K562 (cell line): ENCODE results near the gene TMSB4X. TPM values are rescaled to one million over a fixed set of nuclear protein-coding genes. Genes with fewer than 3 reads are reported as not detected.

Experiments used
- ATAC-seq: fragments of 200-7000 bp; cut with Tn5 transposase; 3 replicates; pipeline ENCODE4 v1.9.1; 2020; ENCODE audit warnings: moderate library complexity
- BruUV-seq: library from RNA; stranded (reverse); fragments of 400-500 nt; replicated peaks from 2 replicates; lab custom pipeline; 2021; lab: Mats Ljungman, UMichigan
- CTCF ChIA-PET: fragments of 300-600 bp; formaldehyde crosslinking; extraction: SDS; loops from one replicate; lab custom pipeline; 2021; ENCODE audit warnings: low intra/inter-chr PET ratio; lab: Yijun Ruan, JAX
- POLR2A ChIA-PET: fragments of 300-600, 350-650 bp; sonication (Branson Sonifier 250); formaldehyde crosslinking; extraction: SDS; loops from one replicate; lab custom pipeline; 2021; ENCODE audit warnings: antibody characterized with exemption, inconsistent platforms; lab: Yijun Ruan, JAX
- DNase-seq, 4 experiments: peaks; one replicate each; pipeline versions ENCODE4 v3.0.0 to v3.0.0-alpha.2; 2011 to 2018; ENCODE audit warnings: low spot score in 3 of 4, mixed read lengths in 3 of 4; ENCODE audit errors: extremely low read depth in 1 of 4
- FAIRE-seq: peaks from 2 replicates; lab custom pipeline; 2011; peaks lifted over from hg19 to GRCh38; lab: Jason Lieb, UNC
- H2AFZ ChIP-seq: 2 replicates; pipeline ENCODE4 v1.6.0; 2011; ENCODE audit warnings: low read depth, low read length, control low read depth, inconsistent platforms
- H3K27ac ChIP-seq: fragments of 200-600 bp; 3 replicates; pipeline ENCODE4 v1.8.0; 2011; ENCODE audit warnings: low read depth, mild to moderate bottlenecking, control low read depth, inconsistent platforms, low read length, moderate library complexity, mixed read lengths; ENCODE audit errors: extremely low read depth
- H3K27me3 ChIP-seq, 2 experiments: fragments of 300-600 bp in 1 of 2; 2 replicates in 1 of 2; 3 replicates in 1 of 2; pipeline versions ENCODE4 v1.6.0 to v1.8.0; 2011; ENCODE audit warnings: inconsistent platforms in 2 of 2, low read length in 2 of 2, mild to moderate bottlenecking in 1 of 2, mixed read lengths in 1 of 2, moderate library complexity in 1 of 2; ENCODE audit not compliant: control insufficient read depth in 2 of 2, insufficient read depth in 2 of 2
- H3K36me3 ChIP-seq: fragments of 300-600 bp; 3 replicates; pipeline ENCODE4 v1.8.0; 2011; ENCODE audit warnings: mild to moderate bottlenecking, low read length, inconsistent platforms; ENCODE audit not compliant: control insufficient read depth, insufficient read depth
- H3K4me1 ChIP-seq, 2 experiments: fragments of 200-600 bp in 1 of 2; replicated peaks in 1 of 2; 2 replicates in 1 of 2; 3 replicates in 1 of 2; pipeline versions ENCODE4 v1.5.1 to v1.8.0; 2011; ENCODE audit warnings: inconsistent platforms in 2 of 2, low read length in 2 of 2, mild to moderate bottlenecking in 1 of 2, mixed read lengths in 1 of 2, moderate library complexity in 1 of 2; ENCODE audit not compliant: control insufficient read depth in 2 of 2, insufficient read depth in 2 of 2
- H3K4me2 ChIP-seq: 2 replicates; pipeline ENCODE4 v1.6.1; 2011; ENCODE audit warnings: low read length, control low read depth, inconsistent platforms, mixed read lengths; ENCODE audit not compliant: insufficient read depth
- H3K4me3 ChIP-seq: fragments of 200-600 bp; sonication (generic), shearing (Covaris generic); 2 replicates; pipeline ENCODE4 v1.5.1; 2016; ENCODE audit warnings: control low read depth, inconsistent platforms
- H3K79me2 ChIP-seq: fragments of 200-600 bp; 3 replicates; pipeline ENCODE4 v1.8.0; 2011; ENCODE audit warnings: low read length, inconsistent platforms; ENCODE audit not compliant: control insufficient read depth, insufficient read depth
- H3K9ac ChIP-seq, 2 experiments: 2 replicates each; pipeline versions ENCODE4 v1.6.0 to v1.6.1; 2011; ENCODE audit warnings: low read depth in 2 of 2, low read length in 2 of 2, control low read depth in 1 of 2, inconsistent platforms in 1 of 2, mild to moderate bottlenecking in 1 of 2, mixed read lengths in 1 of 2; ENCODE audit not compliant: insufficient read depth in 1 of 2
- H3K9me1 ChIP-seq: one replicate; pipeline ENCODE4 v1.6.0; 2011; ENCODE audit warnings: inconsistent platforms, mild to moderate bottlenecking, low read length, moderate library complexity; ENCODE audit not compliant: control insufficient read depth, insufficient read depth
- H3K9me3 ChIP-seq: replicated peaks from 2 replicates; pipeline ENCODE4 v1.5.1; 2011; ENCODE audit warnings: low read depth, low read length, inconsistent platforms; ENCODE audit not compliant: control insufficient read depth, insufficient read depth
- H4K20me1 ChIP-seq: replicated peaks from 2 replicates; pipeline ENCODE4 v1.6.1; 2011; ENCODE audit warnings: low read length, inconsistent platforms, mixed read lengths; ENCODE audit not compliant: control insufficient read depth, insufficient read depth
- ELF4 ChIP-seq: fragments of 450-650 bp; formaldehyde crosslinking; IDR thresholded peaks from 2 replicates; pipeline ENCODE4 v1.4.0; 2022; ENCODE audit warnings: missing genetic modification characterization
- ETV6 ChIP-seq, 3 experiments: fragments of 150-350 bp in 1 of 3; sonication (generic) in 1 of 3; formaldehyde crosslinking in 1 of 3; IDR thresholded peaks; 2 replicates each; pipeline versions ENCODE4 v1.6.1 to v1.8.0; 2014 to 2022; ENCODE audit warnings: borderline replicate concordance in 2 of 3, low read depth in 2 of 3, antibody characterized with exemption in 1 of 3, low read length in 1 of 3, mild to moderate bottlenecking in 1 of 3, missing genetic modification reagents in 1 of 3
- LARP7 ChIP-seq: fragments of 450-650 bp; IDR thresholded peaks from 2 replicates; pipeline ENCODE4 v1.6.1; 2016
- NFIC ChIP-seq: fragments of 450-650 bp; IDR thresholded peaks from 2 replicates; pipeline ENCODE4 v1.6.1; 2017; ENCODE audit warnings: mild to moderate bottlenecking, inconsistent platforms
- SMARCE1 ChIP-seq: fragments of 450-650 bp; IDR thresholded peaks from 2 replicates; pipeline ENCODE4 v1.7.1; 2016; ENCODE audit warnings: mild to moderate bottlenecking
- SMC3 ChIP-seq: conservative IDR thresholded peaks from 2 replicates; pipeline ENCODE4 v1.6.1; 2011; ENCODE audit warnings: low read depth, low read length, improper control_type of control experiment; ENCODE audit not compliant: insufficient read depth
- TCF3 ChIP-seq: sonication (generic); formaldehyde crosslinking; IDR thresholded peaks from 2 replicates; pipeline ENCODE4 v1.4.0; 2020; ENCODE audit warnings: mild to moderate bottlenecking, missing genetic modification reagents
- ZNF253 ChIP-seq: fragments of 250-450 bp; sonication (Bioruptor Pico); conservative IDR thresholded peaks from 2 replicates; pipeline ENCODE4 v1.6.1; 2021; ENCODE audit warnings: mild to moderate bottlenecking
- WGBS: fragments of 100-300 bp; shearing (Covaris generic); methylation state at CpG from one replicate; pipeline ENCODE4 v1.1.6; 2016; ENCODE audit warnings: low coverage, mixed read lengths; ENCODE audit not compliant: insufficient coverage; ENCODE audit errors: missing lambda C conversion rate; 5-methylcytosine and 5-hydroxymethylcytosine counted together
- in situ Hi-C: fragments of 300-500 bp; cut with MboI; formaldehyde crosslinking; loops from 4 replicates; pipeline ENCODE4 v1.15.0; 2018; ENCODE audit warnings: inconsistent platforms, mixed read lengths
- intact Hi-C: fragments of 100-400 bp; cut with micrococcal nuclease; formaldehyde crosslinking; loops from 2 replicates; pipeline ENCODE4 v1.14.2; 2022
- polyA plus RNA-seq, 8 experiments: library from polyadenylated mRNA; depleted of rRNA in 4 of 8; stranded (reverse) in 5 of 8; unstranded in 3 of 8; fragments of >200 nt; fragmentation: Nextera tagmentation in 2 of 8; fragmentation: Illumina TruSeq in 1 of 8; extraction: Ambion mirVana in 2 of 8; extraction: Trizol in 1 of 8; gene quantifications; 2 replicates each; pipeline versions ENCODE4 v1.2.1 to v1.2.3, GENCODE V29; 2011 to 2014; ENCODE audit warnings: inconsistent platforms in 1 of 8, missing spikeins in 1 of 8
- total RNA-seq, 7 experiments: library from RNA; depleted of rRNA in 6 of 7; stranded (reverse); fragments of >200 nt in 6 of 7; fragmentation: Illumina TruSeq in 2 of 7; extraction: Trizol in 2 of 7; gene quantifications; 2 replicates each; pipeline versions ENCODE4 v1.2.1 to v1.2.3, GENCODE V29; 2011 to 2021; ENCODE audit warnings: low replicate concordance in 1 of 7
- TF ChIP-seq, protein P1 (sequence below): fragments of 150-350 bp; IDR thresholded peaks from 2 replicates; pipeline ENCODE4 v1.6.1; 2014; ENCODE audit warnings: low read depth, mild to moderate bottlenecking, low read length, borderline replicate concordance
- TF ChIP-seq, protein P2 (sequence below): sonication (generic); formaldehyde crosslinking; IDR thresholded peaks from 2 replicates; pipeline ENCODE4 v1.8.1; 2023; ENCODE audit warnings: mild to moderate bottlenecking, missing genetic modification reagents
- TF ChIP-seq, protein P3 (sequence below): fragments of 450-650 bp; IDR thresholded peaks from 2 replicates; pipeline ENCODE4 v1.6.1; 2016; ENCODE audit warnings: mild to moderate bottlenecking

TMSB4X gene
- total and polyA plus RNA-seq, 9 of the 15 experiments (the other 6 are each of a cell fraction or from before 2014, with no cell fraction given): 1,035 to 2,035 (median 1,529) TPM

DNA sequence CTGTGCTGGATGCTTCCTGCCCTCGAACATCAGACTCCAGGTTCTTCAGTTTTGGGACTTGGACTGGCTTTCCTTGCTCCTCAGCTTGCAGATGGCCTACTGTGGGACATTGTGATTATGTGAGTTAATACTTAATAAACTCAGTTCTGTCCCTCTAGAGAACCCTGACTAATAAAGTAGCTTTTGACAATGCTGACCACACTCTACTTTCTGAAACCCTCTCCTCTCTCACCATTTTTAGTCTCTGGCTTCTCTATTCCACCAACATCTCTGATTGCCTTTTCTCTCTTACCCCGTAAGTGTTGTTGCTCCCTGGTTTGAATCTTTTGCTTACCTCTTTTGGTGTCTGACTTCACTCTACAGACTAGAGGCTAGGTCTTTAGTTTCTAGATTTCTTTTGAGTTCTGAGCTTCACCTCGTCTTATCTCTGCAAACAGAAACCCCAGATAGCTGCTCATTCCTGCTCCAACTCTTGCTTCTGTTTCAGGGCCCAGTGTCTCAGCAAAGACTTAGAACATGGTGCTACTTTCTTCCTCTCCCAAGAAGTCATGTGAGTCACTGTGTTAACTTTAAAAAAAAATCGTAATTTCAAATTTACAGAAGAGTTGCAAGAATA lies 11.4 kb downstream of the TMSB4X start:
- Histone ChIP-seq H3K9ac (no peak overlapping the region), H3K79me2 (no peaks in the 10 kb centered on the region), H3K4me3 (no peak overlapping the region), H3K36me3 (no peaks in the 10 kb centered on the region), H2AFZ (peak overlapping the region; percentile 49; the same call in 1 of the 2 replicates), H3K4me2 (no peak overlapping the region), H3K9me1 (no peaks in the 10 kb centered on the region), H3K4me1 (peaks cover 0 to 34% of the 10 kb centered on the region in 2 experiments; a peak in 2 of 5 replicates), H3K9me3 (no peaks in the 10 kb centered on the region), H3K27me3 (no peaks in the 10 kb centered on the region), H3K27ac (peak overlapping the region; percentile 64), H4K20me1 (no peaks in the 10 kb centered on the region)
- ChIA-PET CTCF (no interaction called here), POLR2A (interaction anchor here (0.6 to 3.3 kb wide), 4 partner anchors 10 to 166 kb away, joined by 3 to 21 read pairs (median 3); partner anchors contain the start of gene TMSB4X)
- 28% methylated on average over 4 of the region's 4 CpGs for WGBS
- ATAC-seq: peak; percentile 76
- in situ Hi-C loops: no loop called here
- peak; percentile 89 for FAIRE-seq
- peak in 3 of 4 experiments; percentile 15 to 72 (median 51) for DNase-seq
- intact Hi-C loops: no loop called here
- BruUV-seq: no TSS peak
- TF ChIP-seq, protein P1, sequence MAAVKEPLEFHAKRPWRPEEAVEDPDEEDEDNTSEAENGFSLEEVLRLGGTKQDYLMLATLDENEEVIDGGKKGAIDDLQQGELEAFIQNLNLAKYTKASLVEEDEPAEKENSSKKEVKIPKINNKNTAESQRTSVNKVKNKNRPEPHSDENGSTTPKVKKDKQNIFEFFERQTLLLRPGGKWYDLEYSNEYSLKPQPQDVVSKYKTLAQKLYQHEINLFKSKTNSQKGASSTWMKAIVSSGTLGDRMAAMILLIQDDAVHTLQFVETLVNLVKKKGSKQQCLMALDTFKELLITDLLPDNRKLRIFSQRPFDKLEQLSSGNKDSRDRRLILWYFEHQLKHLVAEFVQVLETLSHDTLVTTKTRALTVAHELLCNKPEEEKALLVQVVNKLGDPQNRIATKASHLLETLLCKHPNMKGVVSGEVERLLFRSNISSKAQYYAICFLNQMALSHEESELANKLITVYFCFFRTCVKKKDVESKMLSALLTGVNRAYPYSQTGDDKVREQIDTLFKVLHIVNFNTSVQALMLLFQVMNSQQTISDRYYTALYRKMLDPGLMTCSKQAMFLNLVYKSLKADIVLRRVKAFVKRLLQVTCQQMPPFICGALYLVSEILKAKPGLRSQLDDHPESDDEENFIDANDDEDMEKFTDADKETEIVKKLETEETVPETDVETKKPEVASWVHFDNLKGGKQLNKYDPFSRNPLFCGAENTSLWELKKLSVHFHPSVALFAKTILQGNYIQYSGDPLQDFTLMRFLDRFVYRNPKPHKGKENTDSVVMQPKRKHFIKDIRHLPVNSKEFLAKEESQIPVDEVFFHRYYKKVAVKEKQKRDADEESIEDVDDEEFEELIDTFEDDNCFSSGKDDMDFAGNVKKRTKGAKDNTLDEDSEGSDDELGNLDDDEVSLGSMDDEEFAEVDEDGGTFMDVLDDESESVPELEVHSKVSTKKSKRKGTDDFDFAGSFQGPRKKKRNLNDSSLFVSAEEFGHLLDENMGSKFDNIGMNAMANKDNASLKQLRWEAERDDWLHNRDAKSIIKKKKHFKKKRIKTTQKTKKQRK: no peak
- TF ChIP-seq, protein P2, sequence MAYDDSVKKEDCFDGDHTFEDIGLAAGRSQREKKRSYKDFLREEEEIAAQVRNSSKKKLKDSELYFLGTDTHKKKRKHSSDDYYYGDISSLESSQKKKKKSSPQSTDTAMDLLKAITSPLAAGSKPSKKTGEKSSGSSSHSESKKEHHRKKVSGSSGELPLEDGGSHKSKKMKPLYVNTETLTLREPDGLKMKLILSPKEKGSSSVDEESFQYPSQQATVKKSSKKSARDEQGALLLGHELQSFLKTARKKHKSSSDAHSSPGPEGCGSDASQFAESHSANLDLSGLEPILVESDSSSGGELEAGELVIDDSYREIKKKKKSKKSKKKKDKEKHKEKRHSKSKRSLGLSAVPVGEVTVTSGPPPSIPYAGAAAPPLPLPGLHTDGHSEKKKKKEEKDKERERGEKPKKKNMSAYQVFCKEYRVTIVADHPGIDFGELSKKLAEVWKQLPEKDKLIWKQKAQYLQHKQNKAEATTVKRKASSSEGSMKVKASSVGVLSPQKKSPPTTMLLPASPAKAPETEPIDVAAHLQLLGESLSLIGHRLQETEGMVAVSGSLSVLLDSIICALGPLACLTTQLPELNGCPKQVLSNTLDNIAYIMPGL (CRISPR knock-in tag): no peak
- TF ChIP-seq SMC3: no peak
- TF ChIP-seq, protein P3, sequence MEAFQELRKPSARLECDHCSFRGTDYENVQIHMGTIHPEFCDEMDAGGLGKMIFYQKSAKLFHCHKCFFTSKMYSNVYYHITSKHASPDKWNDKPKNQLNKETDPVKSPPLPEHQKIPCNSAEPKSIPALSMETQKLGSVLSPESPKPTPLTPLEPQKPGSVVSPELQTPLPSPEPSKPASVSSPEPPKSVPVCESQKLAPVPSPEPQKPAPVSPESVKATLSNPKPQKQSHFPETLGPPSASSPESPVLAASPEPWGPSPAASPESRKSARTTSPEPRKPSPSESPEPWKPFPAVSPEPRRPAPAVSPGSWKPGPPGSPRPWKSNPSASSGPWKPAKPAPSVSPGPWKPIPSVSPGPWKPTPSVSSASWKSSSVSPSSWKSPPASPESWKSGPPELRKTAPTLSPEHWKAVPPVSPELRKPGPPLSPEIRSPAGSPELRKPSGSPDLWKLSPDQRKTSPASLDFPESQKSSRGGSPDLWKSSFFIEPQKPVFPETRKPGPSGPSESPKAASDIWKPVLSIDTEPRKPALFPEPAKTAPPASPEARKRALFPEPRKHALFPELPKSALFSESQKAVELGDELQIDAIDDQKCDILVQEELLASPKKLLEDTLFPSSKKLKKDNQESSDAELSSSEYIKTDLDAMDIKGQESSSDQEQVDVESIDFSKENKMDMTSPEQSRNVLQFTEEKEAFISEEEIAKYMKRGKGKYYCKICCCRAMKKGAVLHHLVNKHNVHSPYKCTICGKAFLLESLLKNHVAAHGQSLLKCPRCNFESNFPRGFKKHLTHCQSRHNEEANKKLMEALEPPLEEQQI: 0 out of 2 replicates have a peak, but pooled peaks have one; percentile 46
- no peak for TF ChIP-seq NFIC
- TF ChIP-seq SMARCE1: 0 out of 2 replicates have a peak, but pooled peaks have one; percentile 28
- TF ChIP-seq ZNF253 (CRISPR knock-in tag): no peak
- no peak for TF ChIP-seq LARP7
- TF ChIP-seq ETV6 (IDR thresholded peaks at IDR 0.05; ENCODE audit: borderline replicate concordance in 1 of 2, low read depth in 2 of 2, low read length in 1 of 2): no peak
- no peak for TF ChIP-seq ETV6 (CRISPR knock-in tag; IDR thresholded peaks at IDR 0.05; ENCODE audit: borderline replicate concordance)
- no peak for TF ChIP-seq ELF4
- TF ChIP-seq TCF3 (CRISPR knock-in tag): peak; percentile 65
